Measurements from ENCODE around the gene SMURF1.

The SMURF1 gene

DNA sequence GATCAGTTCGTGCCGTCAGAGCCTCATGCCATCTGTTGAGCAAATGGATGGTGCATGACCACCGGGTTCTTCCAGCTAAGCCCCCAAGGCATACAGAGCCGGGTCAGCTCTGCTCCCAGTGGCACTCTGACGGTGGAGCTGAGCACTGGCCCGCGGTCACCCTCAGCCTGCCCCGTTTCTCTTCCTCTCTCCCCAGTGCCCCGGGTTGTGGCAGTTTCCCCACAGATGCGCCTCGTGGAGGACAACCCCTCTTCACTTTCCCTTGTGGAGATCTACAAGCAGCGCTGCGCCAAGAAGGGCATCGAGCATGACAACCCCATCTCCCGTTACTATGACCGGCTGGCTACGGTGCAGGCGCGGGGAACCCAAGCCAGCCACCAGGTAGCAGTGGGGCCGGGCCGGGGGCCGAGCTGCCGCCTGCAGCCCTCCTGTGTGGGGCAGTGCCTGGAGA, 135.7 kb downstream of the SMURF1 start:
- Histone ChIP-seq H3K27me3 (replicated peaks; ENCODE audit: control insufficient read depth, insufficient read depth, low read length) (no peaks in the 10 kb centered on the region), H3K4me1 (ENCODE audit: control insufficient read depth, insufficient read depth, low read length) (peaks cover 8% of the 10 kb centered on the region), H3K4me3 (ENCODE audit: low read length) (no peak overlapping the region), H3K9me3 (ENCODE audit: control insufficient read depth, low read length) (no peaks in the 10 kb centered on the region), H3K9ac (ENCODE audit: low read length) (no peak overlapping the region), H3K36me3 (ENCODE audit: control insufficient read depth, insufficient read depth, low read length, severe bottlenecking) (peaks cover 82% of the 10 kb centered on the region)
- DNase-seq (ENCODE audit: low read depth), result no peak

DNA sequence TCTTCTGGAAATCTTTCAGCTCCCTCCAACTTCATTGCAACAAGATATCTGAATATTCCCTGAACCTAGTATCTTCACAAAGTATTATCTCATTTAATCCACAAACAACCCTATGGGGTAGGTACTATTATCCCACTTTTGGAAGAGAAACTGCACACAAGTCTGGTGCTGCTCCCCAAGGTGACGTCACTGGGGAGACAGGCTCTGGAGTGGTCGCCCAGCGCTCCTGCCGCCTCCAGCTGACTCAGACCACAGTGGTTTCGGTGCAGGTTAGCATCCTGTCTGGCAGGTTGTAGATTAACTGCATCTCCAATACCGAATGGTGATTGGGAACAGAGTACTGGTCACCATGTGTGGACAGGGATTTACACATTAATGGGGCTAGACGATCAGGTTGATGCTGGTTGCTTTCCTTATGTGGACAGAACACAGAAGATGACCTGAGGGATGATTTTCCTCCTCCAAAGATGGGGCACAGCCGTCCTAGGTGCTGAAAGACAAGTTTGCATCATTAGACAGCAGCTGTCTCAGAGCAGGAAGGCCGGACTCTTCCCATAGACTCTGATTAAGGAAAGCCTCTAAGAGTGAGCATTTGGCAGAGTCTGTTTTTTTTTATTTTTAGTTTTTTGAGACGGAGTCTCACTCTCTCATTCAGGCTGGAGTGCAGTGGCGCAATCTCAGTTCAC, 137.0 kb downstream of the SMURF1 start:
- H3K36me3 ChIP-seq (ENCODE audit: control insufficient read depth, insufficient read depth, low read length, severe bottlenecking), result peaks cover 79% of the 10 kb centered on the region
- H3K4me3 ChIP-seq (ENCODE audit: low read length), result no peak overlapping the region
- peaks cover 8% of the 10 kb centered on the region for H3K4me1 ChIP-seq (ENCODE audit: control insufficient read depth, insufficient read depth, low read length)
- no peak for DNase-seq (ENCODE audit: low read depth)
- no peak overlapping the region for H3K9ac ChIP-seq (ENCODE audit: low read length)
- H3K9me3 ChIP-seq (ENCODE audit: control insufficient read depth, low read length), result no peaks in the 10 kb centered on the region
- no peaks in the 10 kb centered on the region for H3K27me3 ChIP-seq (replicated peaks; ENCODE audit: control insufficient read depth, insufficient read depth, low read length)

DNA sequence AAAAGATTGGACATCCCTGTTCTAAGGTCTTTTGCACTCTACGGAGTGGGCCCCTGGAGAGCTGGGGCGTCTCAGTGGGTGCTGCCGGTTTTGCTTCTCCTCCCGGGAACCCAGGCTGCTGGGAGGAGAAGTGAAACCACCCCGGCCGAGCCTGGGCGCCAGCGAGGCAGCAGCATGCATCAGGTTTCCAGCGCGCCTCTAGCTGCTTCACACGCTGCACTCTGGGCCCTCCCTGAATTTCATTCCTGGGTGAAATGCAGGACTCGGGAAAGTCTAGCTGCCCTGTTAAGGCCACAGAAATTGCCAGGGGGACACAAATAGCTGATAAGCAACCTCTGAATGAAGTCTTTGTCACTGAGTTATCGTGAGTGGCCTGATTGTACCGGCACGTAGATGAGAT, 138.1 kb downstream of the SMURF1 start:
- no peak overlapping the region for H3K4me3 ChIP-seq (ENCODE audit: low read length)
- H3K4me1 ChIP-seq (ENCODE audit: control insufficient read depth, insufficient read depth, low read length), result peaks cover 8% of the 10 kb centered on the region
- peaks cover 77% of the 10 kb centered on the region for H3K36me3 ChIP-seq (ENCODE audit: control insufficient read depth, insufficient read depth, low read length, severe bottlenecking)
- H3K9me3 ChIP-seq (ENCODE audit: control insufficient read depth, low read length), result no peaks in the 10 kb centered on the region
- no peak overlapping the region for H3K9ac ChIP-seq (ENCODE audit: low read length)
- no peaks in the 10 kb centered on the region for H3K27me3 ChIP-seq (replicated peaks; ENCODE audit: control insufficient read depth, insufficient read depth, low read length)
- DNase-seq (ENCODE audit: low read depth), result no peak

DNA sequence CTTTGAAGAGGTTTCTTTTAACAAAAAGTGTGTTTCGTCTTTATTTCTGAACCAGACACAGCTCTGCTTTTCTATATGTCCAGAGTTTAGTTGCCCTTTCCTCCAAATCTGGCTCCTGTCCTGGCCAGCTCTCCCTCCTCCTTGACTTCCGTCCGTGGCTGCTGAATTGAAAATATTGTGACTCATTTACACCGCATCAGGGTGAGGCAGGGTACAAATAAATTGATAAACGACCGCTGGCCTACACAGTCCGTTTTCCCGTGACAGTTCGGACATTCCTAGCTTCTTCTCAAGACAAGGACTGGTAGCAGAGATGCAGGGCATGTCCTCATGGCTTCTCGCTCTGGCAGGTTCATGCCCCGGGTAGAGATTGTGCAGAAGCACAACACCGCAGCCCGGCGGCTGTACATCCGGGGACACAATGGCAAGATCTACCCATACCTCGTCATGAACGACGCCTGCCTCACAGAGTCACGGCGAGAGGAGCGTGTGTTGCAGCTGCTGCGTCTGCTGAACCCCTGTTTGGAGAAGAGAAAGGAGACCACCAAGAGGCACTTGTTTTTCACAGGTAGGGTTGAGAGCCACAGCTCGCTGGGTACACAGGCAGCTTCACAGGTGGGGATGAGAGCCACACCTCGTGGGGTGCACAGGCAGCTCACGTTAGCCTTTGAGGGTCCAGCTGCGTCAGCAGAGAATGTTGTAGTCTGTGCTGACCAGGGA, 139.0 kb downstream of the SMURF1 start:
- no peak for DNase-seq (ENCODE audit: low read depth)
- no peak overlapping the region for H3K9ac ChIP-seq (ENCODE audit: low read length)

DNA sequence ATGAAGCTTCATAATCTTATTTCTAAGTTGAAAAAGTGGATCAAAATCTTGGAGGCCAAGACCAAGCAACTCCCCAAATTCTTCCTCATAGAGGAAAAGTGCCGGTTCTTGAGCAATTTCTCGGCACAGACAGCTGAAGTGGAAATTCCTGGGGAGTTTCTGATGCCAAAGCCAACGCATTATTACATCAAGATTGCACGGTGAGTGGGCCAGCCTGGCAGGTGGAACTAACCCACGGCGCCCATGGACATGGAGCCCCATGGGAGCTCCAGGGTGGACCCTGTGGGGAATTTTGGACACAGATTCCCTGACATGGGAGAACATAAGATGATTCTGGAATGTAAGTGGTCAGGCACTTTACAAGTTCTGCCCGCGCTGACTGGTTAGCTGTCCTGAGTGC, 139.7 kb downstream of the SMURF1 start:
- H3K9ac ChIP-seq (ENCODE audit: low read length), result no peak overlapping the region
- H3K9me3 ChIP-seq (ENCODE audit: control insufficient read depth, low read length), result no peaks in the 10 kb centered on the region
- H3K4me3 ChIP-seq (ENCODE audit: low read length), result no peak overlapping the region
- H3K36me3 ChIP-seq (ENCODE audit: control insufficient read depth, insufficient read depth, low read length, severe bottlenecking), result peaks cover 80% of the 10 kb centered on the region
- no peak for DNase-seq (ENCODE audit: low read depth)
- no peaks in the 10 kb centered on the region for H3K27me3 ChIP-seq (replicated peaks; ENCODE audit: control insufficient read depth, insufficient read depth, low read length)
- H3K4me1 ChIP-seq (ENCODE audit: control insufficient read depth, insufficient read depth, low read length), result peaks cover 4% of the 10 kb centered on the region

More for the DNA sequence above, 139.0 kb downstream of the SMURF1 start:
- peaks cover 77% of the 10 kb centered on the region for H3K36me3 ChIP-seq (ENCODE audit: control insufficient read depth, insufficient read depth, low read length, severe bottlenecking)
- no peaks in the 10 kb centered on the region for H3K9me3 ChIP-seq (ENCODE audit: control insufficient read depth, low read length)
- H3K4me3 ChIP-seq (ENCODE audit: low read length), result no peak overlapping the region
- peaks cover 8% of the 10 kb centered on the region for H3K4me1 ChIP-seq (ENCODE audit: control insufficient read depth, insufficient read depth, low read length)
- no peaks in the 10 kb centered on the region for H3K27me3 ChIP-seq (replicated peaks; ENCODE audit: control insufficient read depth, insufficient read depth, low read length)

DNA sequence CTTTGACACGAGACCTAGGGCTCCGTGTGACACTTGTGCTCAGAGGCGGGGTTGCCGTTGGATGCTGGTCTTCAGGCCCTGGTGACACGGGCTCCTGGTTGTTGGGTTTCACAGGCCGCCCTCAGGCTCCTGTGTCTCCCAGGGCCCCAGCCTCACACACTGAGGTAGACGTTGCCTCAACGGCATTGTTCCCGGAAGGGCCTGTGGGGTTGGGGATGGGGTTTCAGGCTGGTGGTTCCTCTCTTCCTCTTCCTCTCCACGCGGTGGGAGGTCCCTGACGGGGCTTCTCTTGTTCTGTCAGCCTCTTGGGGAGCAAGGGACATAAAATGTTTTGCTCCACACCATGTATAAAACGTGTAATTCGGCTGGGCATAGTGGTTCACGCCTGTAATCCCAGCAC, 140.5 kb downstream of the SMURF1 start:
- Histone ChIP-seq H3K4me1 (ENCODE audit: control insufficient read depth, insufficient read depth, low read length) (no peaks in the 10 kb centered on the region), H3K9ac (ENCODE audit: low read length) (no peak overlapping the region), H3K27me3 (replicated peaks; ENCODE audit: control insufficient read depth, insufficient read depth, low read length) (no peaks in the 10 kb centered on the region), H3K4me3 (ENCODE audit: low read length) (no peak overlapping the region), H3K9me3 (ENCODE audit: control insufficient read depth, low read length) (no peaks in the 10 kb centered on the region), H3K36me3 (ENCODE audit: control insufficient read depth, insufficient read depth, low read length, severe bottlenecking) (peaks cover 80% of the 10 kb centered on the region)
- no peak for DNase-seq (ENCODE audit: low read depth)

DNA sequence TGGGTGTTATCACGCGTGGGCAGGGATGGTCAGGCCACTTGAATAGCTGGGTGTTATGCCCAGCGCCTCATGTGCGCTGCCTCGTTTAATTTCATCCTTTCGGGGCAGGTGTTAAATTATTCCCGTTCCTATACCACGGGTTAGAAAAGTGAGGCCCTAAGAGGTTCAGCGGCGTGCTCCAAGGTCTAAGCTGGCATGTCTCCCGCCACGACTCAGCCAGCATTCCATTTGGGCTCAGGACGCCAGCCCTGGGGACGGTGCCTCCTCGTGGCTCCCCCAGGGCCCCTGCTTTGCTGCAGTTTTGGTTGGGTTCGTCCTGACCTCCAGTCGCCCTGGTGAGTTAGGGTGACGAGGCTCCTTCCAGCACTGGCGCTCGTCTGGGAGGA, 141.1 kb downstream of the SMURF1 start:
- DNase-seq (ENCODE audit: low read depth), result no peak
- Histone ChIP-seq H3K9ac (ENCODE audit: low read length) (no peak overlapping the region), H3K27me3 (replicated peaks; ENCODE audit: control insufficient read depth, insufficient read depth, low read length) (no peaks in the 10 kb centered on the region), H3K4me3 (ENCODE audit: low read length) (no peak overlapping the region), H3K9me3 (ENCODE audit: control insufficient read depth, low read length) (no peaks in the 10 kb centered on the region), H3K36me3 (ENCODE audit: control insufficient read depth, insufficient read depth, low read length, severe bottlenecking) (peaks cover 78% of the 10 kb centered on the region), H3K4me1 (ENCODE audit: control insufficient read depth, insufficient read depth, low read length) (no peaks in the 10 kb centered on the region)

DNA sequence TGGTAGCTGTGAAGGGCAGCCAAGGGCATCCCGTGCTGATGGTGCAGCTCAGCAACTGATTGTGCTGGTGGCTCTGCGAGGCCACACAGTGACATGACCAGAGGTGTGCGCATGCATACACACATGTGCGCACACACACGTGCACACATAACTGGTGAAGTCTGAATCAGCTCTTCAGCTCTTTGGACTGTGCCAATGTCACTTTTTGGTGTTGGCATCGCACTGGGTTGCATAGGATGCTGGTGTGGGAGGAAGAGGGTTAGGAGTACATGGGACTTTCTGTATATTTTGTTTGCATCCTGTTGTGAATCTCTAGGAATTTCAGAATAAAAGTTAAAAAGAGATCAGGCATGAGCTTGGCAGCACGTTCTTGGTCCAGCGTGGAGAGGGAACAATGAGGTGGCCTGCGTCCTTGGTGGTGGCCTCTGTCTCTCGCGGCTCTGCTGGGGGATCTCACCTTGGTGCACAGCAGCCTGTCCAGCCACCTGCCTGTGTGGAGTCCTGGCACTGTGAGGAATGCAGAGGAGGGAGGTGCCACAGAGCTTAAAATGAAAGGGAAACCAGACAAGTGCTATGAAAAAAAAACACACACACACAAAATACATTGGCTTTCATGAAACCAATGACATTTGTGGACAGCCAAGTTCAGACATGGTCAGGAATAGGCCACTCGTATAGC, 141.6 kb downstream of the SMURF1 start:
- DNase-seq (ENCODE audit: low read depth), result no peak
- Histone ChIP-seq H3K4me1 (ENCODE audit: control insufficient read depth, insufficient read depth, low read length) (no peaks in the 10 kb centered on the region), H3K9me3 (ENCODE audit: control insufficient read depth, low read length) (no peaks in the 10 kb centered on the region), H3K36me3 (ENCODE audit: control insufficient read depth, insufficient read depth, low read length, severe bottlenecking) (peaks cover 78% of the 10 kb centered on the region), H3K9ac (ENCODE audit: low read length) (no peak overlapping the region), H3K4me3 (ENCODE audit: low read length) (no peak overlapping the region), H3K27me3 (replicated peaks; ENCODE audit: control insufficient read depth, insufficient read depth, low read length) (no peaks in the 10 kb centered on the region)

DNA sequence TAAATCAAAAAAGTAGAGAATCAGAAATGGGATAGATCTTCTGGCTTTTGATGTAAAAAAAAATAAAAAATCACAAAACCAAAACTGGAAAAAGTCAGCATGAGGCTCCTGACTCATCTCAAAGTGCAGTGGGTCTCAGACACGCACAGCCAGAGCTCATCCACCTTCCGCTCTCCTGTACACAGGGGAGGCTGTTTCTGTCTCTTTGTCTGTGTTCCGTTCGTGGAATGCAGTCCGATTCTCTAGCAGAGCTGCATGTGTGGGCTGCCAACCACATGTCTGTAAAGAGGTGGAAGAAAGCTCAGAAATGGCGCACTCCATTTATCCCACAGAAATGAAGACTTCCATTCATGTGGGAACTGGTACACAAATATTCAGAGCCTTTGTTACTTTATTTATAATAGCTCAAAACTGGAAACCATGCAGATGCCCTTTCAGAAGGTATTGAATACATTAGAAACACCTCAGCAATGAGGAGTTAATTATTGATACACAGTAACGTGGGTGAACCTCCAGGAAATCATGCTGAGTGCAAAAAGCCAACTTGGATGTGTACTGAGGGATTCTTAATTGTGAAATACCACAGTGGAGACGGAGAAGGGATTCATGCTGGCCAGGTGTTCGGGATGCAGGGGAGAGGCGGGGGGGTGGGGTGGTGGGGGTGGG, 142.3 kb downstream of the SMURF1 start:
- Histone ChIP-seq H3K36me3 (ENCODE audit: control insufficient read depth, insufficient read depth, low read length, severe bottlenecking) (peaks cover 73% of the 10 kb centered on the region), H3K4me1 (ENCODE audit: control insufficient read depth, insufficient read depth, low read length) (no peaks in the 10 kb centered on the region), H3K4me3 (ENCODE audit: low read length) (no peak overlapping the region)

DNA sequence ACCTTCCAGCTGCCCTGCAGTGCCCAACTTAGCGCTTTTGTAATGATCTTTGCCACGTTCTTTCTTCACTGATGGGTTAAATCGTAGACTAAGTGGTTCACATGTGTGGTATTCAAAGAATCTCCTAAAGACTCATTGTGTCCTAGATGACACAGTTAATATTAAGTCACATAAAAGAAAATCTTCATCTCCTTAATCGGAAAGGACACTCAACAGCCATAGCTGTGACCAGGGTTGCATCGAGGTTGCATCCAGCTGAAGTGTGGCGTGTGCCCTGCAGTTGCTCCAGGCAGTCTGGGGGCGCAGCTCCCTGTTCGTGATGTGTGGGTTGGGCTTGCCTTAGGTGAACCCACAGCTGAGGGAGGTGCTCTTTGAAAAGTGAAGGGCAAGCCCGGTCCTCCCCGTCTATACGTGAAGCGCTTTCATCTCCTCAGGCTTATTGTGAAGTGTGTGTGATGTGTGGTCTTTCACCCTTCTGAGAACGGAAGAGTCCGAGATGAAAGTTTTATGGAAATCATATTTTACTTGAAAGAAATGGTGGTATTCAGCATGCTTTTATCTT, 142.9 kb downstream of the SMURF1 start:
- Histone ChIP-seq H3K4me3 (ENCODE audit: low read length) (no peak overlapping the region), H3K9ac (ENCODE audit: low read length) (no peak overlapping the region), H3K9me3 (ENCODE audit: control insufficient read depth, low read length) (no peaks in the 10 kb centered on the region), H3K4me1 (ENCODE audit: control insufficient read depth, insufficient read depth, low read length) (no peaks in the 10 kb centered on the region), H3K36me3 (ENCODE audit: control insufficient read depth, insufficient read depth, low read length, severe bottlenecking) (peaks cover 73% of the 10 kb centered on the region), H3K27me3 (replicated peaks; ENCODE audit: control insufficient read depth, insufficient read depth, low read length) (no peaks in the 10 kb centered on the region)
- DNase-seq (ENCODE audit: low read depth), result no peak

More for the DNA sequence above, 142.3 kb downstream of the SMURF1 start:
- Histone ChIP-seq H3K9me3 (ENCODE audit: control insufficient read depth, low read length) (no peaks in the 10 kb centered on the region), H3K9ac (ENCODE audit: low read length) (no peak overlapping the region), H3K27me3 (replicated peaks; ENCODE audit: control insufficient read depth, insufficient read depth, low read length) (no peaks in the 10 kb centered on the region)
- no peak for DNase-seq (ENCODE audit: low read depth)

Measured in adipocyte (in vitro differentiated cells).